H1 (cell line): ENCODE results near the gene OSBP2. TPM values are rescaled to one million over a fixed set of nuclear protein-coding genes. Genes with fewer than 3 reads are reported as not detected.

ENCODE experiments used
- CTCF ChIA-PET: fragments of 300-600 bp; sonication (Branson Sonifier 250); formaldehyde crosslinking; loops from one replicate; lab custom pipeline; 2021; ENCODE audit not compliant: partially characterized antibody; lab: Charles Lee
- POLR2A ChIA-PET: fragments of 300-600 bp; sonication (Branson Sonifier 250); formaldehyde crosslinking; loops from one replicate; lab custom pipeline; 2021; ENCODE audit warnings: inconsistent platforms; ENCODE audit not compliant: partially characterized antibody; lab: Charles Lee
- DNase-seq, 2 experiments: peaks; one replicate each; pipeline versions ENCODE4 v3.0.0 to v3.0.0-alpha.2; 2010 to 2022; ENCODE audit warnings: low spot score in 2 of 2, low read depth in 1 of 2, mixed read lengths in 1 of 2
- FAIRE-seq: peaks from 2 replicates; lab custom pipeline; 2011; peaks lifted over from hg19 to GRCh38; lab: Jason Lieb, UNC
- H2AFZ ChIP-seq: 2 replicates; pipeline ENCODE4 v1.8.1; 2012; ENCODE audit warnings: low read length, inconsistent platforms
- H2AK5ac ChIP-seq: 2 replicates; pipeline ENCODE4 v1.6.1; 2013; ENCODE audit warnings: low read depth, low read length
- H2BK120ac ChIP-seq: replicated peaks from 2 replicates; pipeline ENCODE3; 2013; ENCODE audit warnings: low read depth, low read length, inconsistent platforms
- H2BK12ac ChIP-seq: 2 replicates; pipeline ENCODE4 v1.6.1; 2013; ENCODE audit warnings: low read depth, low read length
- H2BK15ac ChIP-seq: 2 replicates; pipeline ENCODE4 v1.6.1; 2013; ENCODE audit warnings: low read length
- H2BK20ac ChIP-seq: 2 replicates; pipeline ENCODE4 v1.6.1; 2013; ENCODE audit warnings: low read length
- H2BK5ac ChIP-seq: 2 replicates; pipeline ENCODE4 v1.6.1; 2013; ENCODE audit warnings: low read depth, low read length
- H3K14ac ChIP-seq: 2 replicates; pipeline ENCODE4 v1.6.1; 2013; ENCODE audit warnings: inconsistent platforms; ENCODE audit not compliant: insufficient read length
- H3K18ac ChIP-seq: 2 replicates; pipeline ENCODE4 v1.6.1; 2013; ENCODE audit warnings: low read length; ENCODE audit errors: extremely low read depth
- H3K23ac ChIP-seq: 2 replicates; pipeline ENCODE4 v1.6.1; 2013; ENCODE audit warnings: inconsistent platforms; ENCODE audit not compliant: insufficient read length
- H3K23me2 ChIP-seq: 2 replicates; pipeline ENCODE4 v1.6.1; 2013; ENCODE audit warnings: low read depth, low read length
- H3K27ac ChIP-seq: 2 replicates; pipeline ENCODE4 v1.6.1; 2011; ENCODE audit warnings: low read depth, low read length, inconsistent platforms
- H3K27me3 ChIP-seq, 4 experiments: replicated peaks in 1 of 4; 1 replicate in 1 of 4; 2 replicates in 3 of 4; pipeline versions ENCODE4 v1.6.1 to v1.8.1; 2011 to 2013; ENCODE audit warnings: low read length in 3 of 4, mild to moderate bottlenecking in 3 of 4, inconsistent platforms in 2 of 4, mixed read lengths in 2 of 4, moderate library complexity in 1 of 4; ENCODE audit not compliant: control insufficient read depth in 3 of 4, insufficient read depth in 3 of 4; ENCODE audit errors: extremely low read depth in 1 of 4
- H3K36me3 ChIP-seq, 4 experiments: 2 replicates each; pipeline versions ENCODE4 v1.6.1 to v1.8.1; 2011 to 2013; ENCODE audit warnings: mild to moderate bottlenecking in 4 of 4, low read length in 3 of 4, moderate library complexity in 2 of 4, control low read depth in 1 of 4, inconsistent platforms in 1 of 4; ENCODE audit not compliant: insufficient read depth in 4 of 4, control insufficient read depth in 2 of 4
- H3K4ac ChIP-seq: replicated peaks from 2 replicates; pipeline ENCODE3; 2013; ENCODE audit warnings: low read length, low read depth, mixed read lengths, inconsistent platforms; ENCODE audit not compliant: insufficient read length
- H3K4me1 ChIP-seq, 4 experiments: replicated peaks in 1 of 4; 1 replicate in 1 of 4; 2 replicates in 3 of 4; pipeline versions ENCODE4 v1.6.1 to v1.8.1; 2011 to 2013; ENCODE audit warnings: low read length in 3 of 4, inconsistent platforms in 2 of 4, mixed read lengths in 1 of 4; ENCODE audit not compliant: insufficient read depth in 4 of 4, control insufficient read depth in 3 of 4
- H3K4me2 ChIP-seq, 2 experiments: 2 replicates each; pipeline versions ENCODE4 v1.6.1 to v1.8.1; 2011 to 2013; ENCODE audit warnings: low read depth in 2 of 2, low read length in 2 of 2, control low read depth in 1 of 2, inconsistent platforms in 1 of 2, mild to moderate bottlenecking in 1 of 2; ENCODE audit not compliant: insufficient read depth in 1 of 2
- H3K4me3 ChIP-seq, 4 experiments: fragments of 200-600, 300-600 bp in 1 of 4; sonication (generic), shearing (Covaris generic), sonication (Bioruptor Twin) in 1 of 4; 2 replicates each; pipeline versions ENCODE4 v1.5.1 to v1.8.1; 2011 to 2016; ENCODE audit warnings: low read length in 4 of 4, low read depth in 3 of 4, control low read depth in 2 of 4, inconsistent platforms in 2 of 4, mild to moderate bottlenecking in 2 of 4, mixed read lengths in 1 of 4, moderate library complexity in 1 of 4; ENCODE audit not compliant: insufficient read depth in 2 of 4; ENCODE audit errors: extremely low read depth in 1 of 4
- H3K56ac ChIP-seq: replicated peaks from 2 replicates; pipeline ENCODE3; 2013; ENCODE audit warnings: low read depth, mild to moderate bottlenecking, mixed read lengths, low read length, inconsistent platforms; ENCODE audit not compliant: insufficient read length
- H3K79me1 ChIP-seq: 2 replicates; pipeline ENCODE4 v1.6.1; 2013; ENCODE audit warnings: low read depth, low read length, control low read depth
- H3K79me2 ChIP-seq, 2 experiments: 2 replicates each; pipeline versions ENCODE4 v1.6.1 to v1.8.1; 2012 to 2013; ENCODE audit warnings: low read length in 2 of 2, mild to moderate bottlenecking in 2 of 2, inconsistent platforms in 1 of 2; ENCODE audit not compliant: insufficient read depth in 2 of 2, control insufficient read depth in 1 of 2
- H3K9ac ChIP-seq, 4 experiments: replicated peaks in 1 of 4; 1 replicate in 1 of 4; 2 replicates in 3 of 4; pipeline versions ENCODE4 v1.6.1 to v1.8.1; 2011 to 2013; ENCODE audit warnings: low read depth in 3 of 4, low read length in 3 of 4, control low read depth in 2 of 4, mild to moderate bottlenecking in 2 of 4, moderate library complexity in 2 of 4, inconsistent platforms in 1 of 4; ENCODE audit errors: extremely low read depth in 1 of 4
- H3K9me3 ChIP-seq, 2 experiments: 2 replicates each; pipeline versions ENCODE4 v1.6.1 to v1.8.1; 2012 to 2013; ENCODE audit warnings: mild to moderate bottlenecking in 2 of 2, moderate library complexity in 2 of 2, control low read depth in 1 of 2, inconsistent platforms in 1 of 2, low read depth in 1 of 2, low read length in 1 of 2, mixed read lengths in 1 of 2; ENCODE audit not compliant: insufficient read depth in 2 of 2
- H4K20me1 ChIP-seq, 2 experiments: replicated peaks in 1 of 2; 2 replicates each; pipeline versions ENCODE3 to v1.8.1; 2011 to 2013; ENCODE audit warnings: inconsistent platforms in 2 of 2, low read length in 2 of 2, mild to moderate bottlenecking in 1 of 2; ENCODE audit not compliant: insufficient read depth in 2 of 2, control insufficient read depth in 1 of 2
- H4K5ac ChIP-seq: 2 replicates; pipeline ENCODE4 v1.6.1; 2013; ENCODE audit warnings: low read length, low read depth, mixed read lengths, inconsistent platforms; ENCODE audit not compliant: insufficient read length
- H4K8ac ChIP-seq: 2 replicates; pipeline ENCODE4 v1.8.0; 2013; ENCODE audit warnings: mild to moderate bottlenecking, moderate library complexity, low read length, inconsistent platforms; ENCODE audit not compliant: insufficient read depth; ENCODE audit errors: extremely low read depth
- H4K91ac ChIP-seq: replicated peaks from 2 replicates; pipeline ENCODE3; 2013; ENCODE audit warnings: low read length, mixed read lengths, inconsistent platforms; ENCODE audit not compliant: insufficient read length
- CTCF ChIP-seq, 3 experiments: IDR thresholded peaks; 1 replicate in 2 of 3; 2 replicates in 1 of 3; pipeline versions ENCODE4 v1.5.1 to v1.6.1; 2011; ENCODE audit warnings: low read length in 3 of 3, mild to moderate bottlenecking in 3 of 3, inconsistent platforms in 2 of 3, low read depth in 1 of 3, moderate library complexity in 1 of 3; ENCODE audit not compliant: insufficient read depth in 1 of 3; ENCODE audit errors: control extremely low read depth in 1 of 3
- RAD21 ChIP-seq, 2 experiments: IDR thresholded peaks in 1 of 2; conservative IDR thresholded peaks in 1 of 2; 2 replicates each; pipeline ENCODE4 v1.6.1; 2011; ENCODE audit warnings: low read depth in 2 of 2, low read length in 2 of 2, improper control_type of control experiment in 1 of 2, inconsistent platforms in 1 of 2, mild to moderate bottlenecking in 1 of 2, moderate library complexity in 1 of 2
- SAP30 ChIP-seq: fragments of 300-600 bp; sonication (generic); IDR thresholded peaks from 2 replicates; pipeline ENCODE4 v1.7.1; 2012; ENCODE audit warnings: low read length, moderate library complexity, mild to moderate bottlenecking, inconsistent platforms; ENCODE audit not compliant: insufficient read depth, insufficient replicate concordance
- WGBS, 2 experiments: shearing (Covaris generic) in 1 of 2; methylation state at CpG; one replicate each; pipeline versions ENCODE4 v1.1.6 to v1.1.7; 2013 to 2015; ENCODE audit warnings: low lambda C conversion rate in 2 of 2, mixed read lengths in 2 of 2, inconsistent platforms in 1 of 2, low coverage in 1 of 2, missing lambda C conversion rate in 1 of 2; ENCODE audit not compliant: insufficient replicate concordance in 2 of 2, insufficient coverage in 1 of 2, insufficient read length in 1 of 2; ENCODE audit errors: extremely low coverage in 1 of 2, missing lambda C conversion rate in 1 of 2; 5-methylcytosine and 5-hydroxymethylcytosine counted together
- polyA plus RNA-seq, 7 experiments: library from polyadenylated mRNA; depleted of rRNA in 3 of 7; stranded (reverse) in 5 of 7; unstranded in 2 of 7; fragments of >200 nt in 5 of 7; fragments of 200-250 nt in 2 of 7; gene quantifications; 1 replicate in 5 of 7; 2 replicates in 1 of 7; 4 replicates in 1 of 7; pipeline versions ENCODE4 v1.2.1 to v1.2.3, GENCODE V29; 2011 to 2013; ENCODE audit warnings: missing spikeins in 2 of 7, mixed read lengths in 2 of 7
- total RNA-seq: library from RNA; stranded (reverse); fragmentation: NEBNext Ultra II Directional; extraction: Animal tissue kit (Norgen Biotek cat#: 25700); gene quantifications from 2 replicates; pipeline ENCODE4 v1.2.1, GENCODE V29; 2021

OSBP2 gene
- total and polyA plus RNA-seq, 2 of the 8 experiments (the other 6 are each of a cell fraction or from before 2014, with no cell fraction given) = 3.4 to 3.7 TPM

- Histone ChIP-seq H4K8ac (no peak overlapping the region), H3K56ac (no peak overlapping the region), H3K9me3 (no peaks in the 10 kb centered on the region), H3K27me3 (no peaks in the 10 kb centered on the region), H3K4me1 (peaks cover 0 to 7% (median 0%) of the 10 kb centered on the region in 4 experiments; a peak in 1 of 7 replicates), H2AFZ (no peak overlapping the region), H3K4ac (no peak overlapping the region), H3K27ac (no peak overlapping the region), H2BK12ac (peak overlapping the region; percentile 11; the same call in 1 of the 2 replicates), H3K23me2 (no peaks in the 10 kb centered on the region), H2BK5ac (no peak overlapping the region), H2BK20ac (no peak overlapping the region), H4K91ac (no peak overlapping the region), H3K9ac (no peak overlapping the region), H4K20me1 (peaks cover 0 to 2% of the 10 kb centered on the region in 2 experiments), H3K14ac (no peak overlapping the region), H2BK120ac (no peak overlapping the region), H4K5ac (no peak overlapping the region), H3K18ac (no peak overlapping the region)
- FAIRE-seq (no peak), DNase-seq (no peak)
- POLR2A ChIA-PET = interaction anchor here (0.8 kb wide), 1 partner anchor 313 kb away, joined by 4 read pairs; no protein-coding TSS in a partner anchor
- CTCF ChIA-PET = interaction anchor here (0.6 to 3.1 kb wide), 7 partner anchors 16 to 104 kb away, joined by 3 to 12 read pairs (median 4); no protein-coding TSS in a partner anchor
- peak; percentile 35 to 53 for TF ChIP-seq RAD21 (IDR thresholded peaks at IDR 0.05 in 1 of 2, conservative IDR thresholded peaks at IDR 0.05 in 1 of 2; ENCODE audit: low read depth in 2 of 2, low read length in 2 of 2)
- peak; percentile 24 to 50 (median 43) for TF ChIP-seq CTCF (IDR thresholded peaks at IDR 0.05; ENCODE audit: control extremely low read depth in 1 of 3, insufficient read depth in 1 of 3, low read depth in 1 of 3, low read length in 3 of 3)
- TF ChIP-seq SAP30 = no peak
- TF ChIP-seq, all 59 proteins: peak for 2
- Histone ChIP-seq H2AK5ac (0 out of 2 replicates have a peak overlapping the region, but pooled peaks have one; percentile 17), H3K4me2 (no peak overlapping the region), H2BK15ac (no peak overlapping the region), H3K4me3 (no peak overlapping the region), H3K23ac (no peak overlapping the region), H3K79me1 (no peaks in the 10 kb centered on the region), H3K79me2 (no peaks in the 10 kb centered on the region), H3K36me3 (no peaks in the 10 kb centered on the region)
- 83% methylated on average over 4 of the region's 4 CpGs; no CpG with 5 or more reads in 1 of the 2 experiments for WGBS, 2 experiments
Measured at GRCh38 chr22:30866811-30867271, 172.2 kb downstream of the OSBP2 start.
